Stimulated activated CD8-positive, alpha-beta memory T cell treated with anti-CD3 and anti-CD28 coated beads, Interleukin-15, amount 100 ng/mL, for 24 hours (primary cell): Measurements from ENCODE around the gene OSR1.
"Not testable (repeated sequence)": the region's sequence is repeated elsewhere in the genome, so short reads cannot be mapped to it uniquely, and the experiment has no call there.

Source experiments
- DNase-seq: peaks from one replicate; pipeline ENCODE4 v3.0.0-alpha.2; 2020; ENCODE audit warnings: low read depth

OSR1 gene

DNA sequence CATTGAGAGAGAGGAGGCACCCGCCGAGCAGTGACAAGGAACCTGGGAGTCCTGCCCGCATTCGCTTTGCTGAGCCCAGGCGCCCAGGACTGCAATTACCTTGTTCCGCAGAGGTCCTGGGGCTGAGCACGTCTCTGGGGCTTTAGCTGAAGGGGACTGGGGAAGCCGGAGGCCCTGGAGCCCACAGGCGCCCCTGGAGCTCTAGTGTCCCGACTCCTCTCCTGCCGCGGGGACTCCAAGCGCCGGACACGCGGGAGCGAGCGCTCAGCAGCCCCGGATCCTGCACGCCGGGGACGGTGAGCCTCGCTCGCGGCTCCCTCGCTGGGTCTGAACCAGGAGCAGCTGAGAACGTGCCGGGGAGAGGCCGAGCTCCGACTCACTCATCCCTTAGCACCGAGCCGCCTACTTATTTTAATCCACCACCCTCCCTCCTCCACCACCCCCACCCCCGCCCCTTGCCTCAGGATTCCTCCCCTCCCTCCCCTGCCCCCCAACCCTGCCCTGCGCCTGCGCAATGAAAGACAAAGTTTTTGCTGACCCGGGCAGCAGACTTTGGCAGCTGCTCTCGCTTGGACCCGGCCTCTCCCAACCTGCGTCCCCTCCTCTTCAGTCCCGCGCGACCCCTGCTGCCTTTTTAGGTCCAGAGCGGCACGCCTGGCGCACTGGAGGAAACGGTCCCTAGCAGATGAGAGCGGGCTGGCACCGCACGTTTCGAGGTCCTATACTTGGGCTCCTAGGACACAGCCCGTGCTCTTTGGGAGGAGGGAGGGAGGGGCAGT is at the start of gene OSR1:
OSR1 (minus strand) TSS at position 382 of the 779 bp plus-strand sequence. CDS start 4,818 bp downstream, outside the sequence.
- DNase-seq = no peak

DNA sequence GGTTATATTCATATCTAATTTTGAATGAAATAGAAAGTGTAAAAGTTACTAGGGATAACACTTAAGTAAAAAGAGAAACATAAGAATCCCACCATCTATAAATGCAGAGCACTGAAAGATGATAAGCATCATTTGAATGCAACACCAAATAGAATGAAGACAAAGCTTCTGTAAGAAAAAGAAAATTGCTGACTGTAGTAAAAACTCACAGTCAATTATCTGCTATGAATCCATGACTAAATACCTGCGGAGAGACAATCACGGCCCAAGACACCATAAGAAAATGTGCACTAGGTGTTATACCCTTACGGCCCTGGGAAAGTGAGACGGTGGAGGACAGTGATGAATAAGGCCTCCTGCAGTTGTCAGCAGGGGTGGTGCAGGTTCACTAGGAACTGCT is 45.4 kb upstream of the OSR1 start:
- no peak for DNase-seq

DNA sequence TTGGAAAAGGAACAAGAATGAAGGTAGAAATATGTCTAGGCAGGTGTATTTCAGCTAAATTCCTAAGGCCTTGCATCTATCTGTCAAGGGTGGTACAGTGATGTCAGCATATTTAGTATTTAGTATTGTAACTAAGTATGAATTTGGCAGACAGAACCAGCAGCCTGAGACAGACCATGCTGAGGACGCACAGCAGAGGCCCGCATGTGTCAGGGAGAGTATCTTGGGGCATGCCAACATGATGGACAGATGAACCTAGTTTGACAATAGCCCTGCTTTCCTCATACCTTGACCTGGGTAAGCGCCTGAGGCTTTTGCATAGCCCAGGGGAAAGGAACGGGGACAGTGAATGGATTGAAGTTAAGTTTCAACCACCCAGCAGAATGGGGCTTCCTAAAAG is 33.8 kb upstream of the OSR1 start:
- no peak for DNase-seq

DNA sequence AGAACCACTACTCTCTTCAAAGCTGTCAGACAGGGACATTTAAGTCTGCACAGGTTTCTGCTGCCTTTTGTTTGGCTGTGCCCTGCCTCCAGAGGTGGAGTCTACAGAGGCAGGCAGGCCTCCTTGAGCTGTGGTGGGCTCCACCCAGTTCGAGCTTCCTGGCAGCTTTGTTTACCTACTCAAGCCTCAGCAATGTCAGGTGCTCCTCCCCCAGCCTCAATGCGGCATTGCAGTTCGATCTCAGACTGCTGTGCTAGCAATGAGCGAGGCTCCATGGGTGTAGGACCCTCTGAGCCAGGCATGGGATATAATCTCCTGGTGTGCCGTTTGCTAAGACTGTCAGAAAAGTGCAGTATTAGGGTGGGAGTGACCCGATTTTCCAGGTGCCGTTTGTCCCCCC is 31.0 kb upstream of the OSR1 start:
- DNase-seq = not testable (repeated sequence)

DNA sequence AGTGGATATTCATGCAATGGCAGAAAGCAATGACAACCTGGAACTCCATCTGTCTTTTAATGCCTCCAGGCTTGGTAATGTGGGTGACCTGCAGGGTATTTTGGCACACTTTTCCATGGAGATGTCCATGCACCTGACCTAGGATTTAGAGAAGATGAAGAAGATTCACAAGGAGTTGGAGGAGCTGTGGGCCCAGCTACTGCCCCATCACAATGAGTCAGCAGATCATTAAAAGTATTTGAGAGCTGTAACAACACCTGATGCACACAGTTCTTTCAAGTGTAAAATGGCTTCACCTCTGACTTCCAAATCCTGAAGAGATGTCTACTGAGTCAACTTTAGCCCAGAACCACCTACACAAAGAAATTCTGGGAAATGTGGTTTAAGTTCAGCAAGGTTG is 22.1 kb upstream of the OSR1 start:
- no peak for DNase-seq

DNA sequence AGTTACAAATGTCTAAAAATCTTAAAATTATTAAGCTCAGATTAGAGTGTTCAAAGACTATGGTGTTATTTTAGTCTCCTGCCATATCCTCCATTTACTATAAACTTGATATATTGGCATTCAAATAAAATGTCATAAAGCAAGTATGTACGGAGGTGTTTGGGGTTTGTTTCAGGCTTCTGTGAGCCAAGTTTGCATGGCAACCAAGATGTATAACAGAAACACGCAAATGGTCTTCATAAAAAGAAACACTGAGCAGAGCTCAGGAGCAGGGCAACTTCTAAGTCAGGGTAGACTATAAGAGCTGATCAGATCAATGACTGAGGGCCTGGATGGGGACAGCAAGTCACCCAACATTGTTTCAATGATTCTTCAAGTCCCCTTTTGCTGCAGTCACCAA is 20.5 kb upstream of the OSR1 start:
- no peak for DNase-seq

DNA sequence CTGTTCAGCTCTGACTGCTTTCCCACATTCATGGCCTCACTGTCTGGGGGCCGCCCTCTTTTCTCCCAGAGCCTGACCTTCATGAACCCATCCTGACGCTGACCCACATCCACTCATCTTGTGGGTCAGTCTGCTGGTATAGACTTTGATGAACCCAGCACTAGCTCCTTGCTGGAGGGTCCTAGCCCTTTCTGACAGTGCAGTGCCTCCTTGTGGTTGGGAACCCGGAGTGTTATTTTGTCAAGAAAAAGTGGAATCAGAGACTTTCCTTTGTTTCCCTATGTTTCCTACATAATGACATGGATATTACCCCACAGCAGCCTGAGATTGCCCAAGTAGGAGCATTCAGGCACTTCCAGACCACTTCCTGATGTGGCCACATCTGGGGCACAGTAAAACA is 19.3 kb upstream of the OSR1 start:
- no peak for DNase-seq

DNA sequence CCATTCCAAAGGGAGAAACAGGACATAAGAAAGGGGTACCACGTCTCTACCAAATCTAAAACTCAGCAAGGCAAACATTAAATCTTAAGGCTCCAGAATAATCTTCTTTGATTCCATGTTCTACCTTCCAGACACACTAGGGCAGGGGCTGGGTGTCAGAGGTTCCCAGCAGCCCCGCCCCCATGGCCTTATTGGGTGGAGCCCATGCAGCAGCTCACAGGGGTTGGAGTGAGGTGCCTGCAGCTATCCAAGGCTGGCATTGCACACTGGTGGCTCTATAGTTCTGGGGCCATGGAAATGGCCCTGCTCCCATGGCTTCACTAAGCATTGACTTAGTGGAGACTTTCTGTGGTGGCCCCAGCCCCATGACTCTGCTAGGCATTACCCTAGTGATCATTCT is 14.9 kb upstream of the OSR1 start:
- DNase-seq = no peak

DNA sequence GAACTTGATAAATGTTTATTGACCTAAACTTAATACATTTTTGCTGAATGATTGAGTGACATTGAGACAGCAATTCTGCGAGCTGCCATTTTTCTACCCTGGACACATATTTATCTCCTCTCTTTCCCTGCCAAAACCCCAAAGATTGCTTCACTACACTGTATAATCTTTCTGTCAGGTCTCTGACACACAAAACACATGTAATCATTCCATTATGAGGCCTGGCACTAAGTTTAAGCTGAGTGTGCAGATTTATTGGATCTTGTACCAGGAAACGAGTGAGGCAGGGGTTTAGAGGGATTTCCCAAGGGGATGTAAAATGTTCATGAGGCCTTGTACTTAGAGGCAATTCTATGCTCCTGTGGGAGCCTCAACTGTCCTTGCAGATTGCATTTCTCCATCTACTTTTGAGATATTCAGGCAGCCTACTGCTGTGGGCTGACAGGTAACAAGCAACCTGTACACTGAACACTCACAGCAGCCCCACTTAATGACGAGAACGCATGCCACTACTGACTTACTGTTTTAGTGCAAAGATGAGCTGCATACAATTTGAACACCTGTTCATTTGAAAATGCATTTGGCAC is 13.7 kb upstream of the OSR1 start:
- DNase-seq = no peak

DNA sequence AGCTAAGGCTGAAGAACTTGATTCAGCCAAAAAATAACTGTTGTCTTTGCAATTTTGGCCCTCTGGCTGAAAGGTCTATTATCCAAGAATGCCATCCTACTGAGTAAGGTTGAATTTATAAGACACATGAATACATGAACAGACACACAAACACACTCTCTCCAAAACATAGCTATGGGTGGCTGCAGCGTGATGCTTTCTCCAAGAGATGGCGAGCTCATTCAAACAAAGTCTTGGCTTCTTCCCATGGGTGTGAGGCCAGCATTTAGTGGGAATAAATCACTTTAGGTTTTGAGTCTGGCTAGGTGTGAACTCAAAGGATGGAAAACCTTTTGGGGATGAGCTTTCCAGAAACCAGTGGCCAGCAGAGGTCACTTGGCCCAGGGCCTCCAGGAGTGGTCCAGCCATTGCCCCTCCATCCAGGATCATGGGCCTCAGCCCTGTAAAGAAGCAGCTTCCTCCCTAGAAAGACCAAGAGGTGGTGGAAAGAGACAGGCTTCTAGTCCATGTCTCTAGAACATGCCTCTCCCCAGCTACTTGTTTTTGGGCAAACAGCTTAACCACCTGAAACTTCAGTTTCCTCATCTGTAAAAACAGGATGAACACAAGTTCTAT is 11.0 kb upstream of the OSR1 start:
- DNase-seq = no peak

DNA sequence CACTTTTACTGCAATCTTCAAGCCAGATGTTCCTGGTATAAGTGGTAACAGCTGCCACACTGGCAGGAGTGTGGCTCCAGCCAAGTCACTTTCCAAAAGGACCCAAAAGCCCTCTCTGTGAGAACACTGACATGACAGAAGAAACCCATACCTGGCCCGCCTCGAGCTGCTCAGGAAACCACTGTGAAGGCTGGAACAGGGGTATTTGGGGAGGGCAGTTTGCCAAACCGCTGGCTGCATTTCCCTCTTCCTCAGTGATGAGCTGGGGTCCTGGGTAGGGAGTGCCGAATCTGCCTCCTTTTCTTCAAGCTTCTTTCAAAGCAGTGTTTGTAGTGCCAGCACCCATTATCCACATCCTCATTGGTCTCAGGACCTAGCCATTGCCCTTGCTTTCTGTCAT is 10.3 kb upstream of the OSR1 start:
- no peak for DNase-seq

DNA sequence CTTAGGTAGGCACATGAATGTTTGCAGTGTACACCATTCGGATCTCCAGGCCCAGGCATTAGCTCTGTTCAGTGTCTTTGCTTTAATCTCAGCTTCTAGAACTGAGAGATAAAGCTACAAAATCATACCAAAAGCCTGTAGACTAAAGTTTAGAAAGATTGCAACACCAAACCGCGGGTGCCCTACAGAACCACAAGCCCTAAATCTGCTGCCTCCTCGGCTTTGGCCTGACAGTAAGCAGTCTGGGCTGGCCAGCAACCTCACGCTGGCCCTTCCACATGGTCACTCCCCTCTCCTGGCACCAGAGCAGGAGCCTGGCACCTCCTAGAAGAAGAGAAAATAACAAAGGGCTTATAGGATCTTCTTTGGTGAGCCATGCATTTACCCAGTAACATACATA is 8.9 kb upstream of the OSR1 start:
- DNase-seq = no peak

DNA sequence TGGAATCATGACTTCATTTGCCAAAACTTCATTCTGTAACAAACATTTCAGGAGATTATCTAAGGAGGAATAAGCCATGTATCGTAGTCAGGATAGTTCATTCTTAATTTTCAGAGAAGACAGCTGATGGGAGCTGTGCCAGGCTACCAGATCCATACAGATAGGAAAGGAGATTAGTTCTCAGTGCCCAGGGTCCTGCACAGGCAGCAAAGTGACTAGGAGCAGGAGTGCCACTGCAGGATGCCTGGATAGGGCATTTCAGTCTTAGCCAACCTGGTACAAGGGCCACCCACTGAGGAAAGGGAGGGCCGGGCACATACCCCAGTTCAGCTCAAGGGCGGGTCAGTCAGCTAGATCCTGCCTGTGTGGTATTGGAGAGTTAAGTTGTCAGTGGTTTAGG is 6.7 kb upstream of the OSR1 start:
- no peak for DNase-seq

DNA sequence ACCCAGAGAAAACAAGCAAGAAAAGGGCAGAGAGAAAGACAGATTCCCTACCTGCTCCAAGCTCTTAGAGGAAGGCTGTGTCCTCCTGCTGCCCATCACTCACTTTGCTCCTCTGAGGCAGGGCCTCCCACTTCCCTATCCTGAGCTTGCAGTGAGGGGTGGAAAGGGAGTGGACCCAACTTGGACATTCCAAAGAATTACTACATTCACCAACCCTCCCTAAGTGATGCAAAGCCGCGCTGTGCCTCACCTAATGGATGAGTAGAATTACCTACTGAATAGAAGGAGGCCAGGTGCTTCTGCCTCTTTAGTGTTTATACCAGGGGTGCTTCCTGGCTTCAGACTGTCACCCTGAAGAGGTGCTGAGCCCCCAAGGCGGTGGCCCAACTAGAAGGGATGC is 5.6 kb upstream of the OSR1 start:
- DNase-seq = no peak

DNA sequence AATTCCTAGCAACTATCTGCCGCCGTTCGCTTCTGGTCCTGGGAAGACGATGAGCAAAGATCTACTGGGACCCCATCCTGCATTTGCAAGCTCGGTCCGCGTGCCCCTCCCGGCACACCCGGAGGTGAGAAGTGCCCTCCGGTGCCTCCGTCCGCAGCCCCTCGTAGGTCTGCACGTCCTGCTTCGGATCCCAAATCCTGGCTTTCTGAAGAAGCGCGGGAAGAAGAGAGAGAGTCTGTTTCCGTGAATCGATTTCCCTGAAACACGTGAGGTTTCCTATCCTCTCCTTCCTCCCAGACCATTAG is 5.0 kb upstream of the OSR1 start:
- DNase-seq = no peak

DNA sequence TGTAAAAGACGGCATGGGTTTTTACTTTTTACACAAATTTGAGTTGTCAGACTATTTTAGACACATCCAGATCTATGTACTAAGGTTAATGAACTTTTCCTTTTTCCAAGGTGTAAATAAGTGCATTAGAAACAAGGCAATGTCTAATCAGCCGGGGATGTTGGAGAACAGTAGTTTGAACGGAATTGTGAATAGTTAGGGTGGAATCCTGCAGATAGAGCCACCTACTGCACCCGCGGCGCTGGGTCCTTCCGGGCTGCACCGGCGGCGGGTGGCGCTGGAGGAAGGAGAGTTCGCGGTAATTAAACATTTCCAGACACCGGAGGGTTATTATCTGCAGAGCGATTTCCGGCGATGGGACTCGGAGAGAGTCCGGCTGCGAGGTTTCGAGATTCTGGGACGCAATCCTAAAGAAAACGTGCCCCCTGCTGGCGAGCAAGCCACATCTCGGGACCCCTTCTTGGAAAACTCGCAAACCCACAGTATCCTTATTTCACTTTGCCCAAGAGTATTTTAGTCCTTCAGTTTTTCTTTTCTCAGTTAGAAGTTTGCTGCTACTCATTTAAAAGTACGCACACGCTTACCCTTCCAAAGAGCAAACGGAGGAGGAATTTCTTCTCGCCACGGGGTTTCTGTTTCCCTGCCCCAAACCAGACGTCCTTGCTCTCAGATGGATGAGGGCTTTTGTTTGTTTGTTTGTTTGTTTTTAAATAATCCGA is 4.5 kb upstream of the OSR1 start:
- no peak for DNase-seq

DNA sequence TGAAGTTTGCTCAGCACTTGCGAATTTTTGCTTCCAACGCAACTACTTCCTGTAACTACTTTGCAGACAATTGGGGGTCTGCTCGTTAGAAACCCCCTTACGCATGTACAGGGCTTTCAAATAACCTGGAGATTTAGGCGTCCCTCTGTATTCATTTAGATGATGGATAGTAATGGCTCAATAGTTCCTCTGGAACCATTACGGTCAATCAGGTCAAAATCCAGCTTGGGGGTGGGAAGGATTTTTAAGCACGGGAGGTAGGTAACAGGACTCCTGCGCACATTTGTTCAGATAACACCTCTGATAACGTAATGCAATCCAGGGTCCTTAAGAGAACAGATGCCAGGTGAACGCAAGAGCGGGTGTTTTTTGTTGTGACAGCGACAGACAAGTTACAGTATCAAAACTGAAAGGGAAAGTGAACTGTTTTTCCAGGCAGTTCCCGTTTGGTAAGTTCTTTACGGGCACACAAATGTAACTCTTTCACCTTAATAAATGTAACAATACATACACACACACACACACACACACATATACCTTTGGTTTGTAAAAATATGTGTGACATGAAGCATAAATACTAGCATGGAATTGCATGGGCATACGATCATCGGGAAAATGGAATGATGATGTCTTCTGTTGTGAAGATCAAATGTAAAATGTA is 3.8 kb upstream of the OSR1 start:
- DNase-seq = no peak

DNA sequence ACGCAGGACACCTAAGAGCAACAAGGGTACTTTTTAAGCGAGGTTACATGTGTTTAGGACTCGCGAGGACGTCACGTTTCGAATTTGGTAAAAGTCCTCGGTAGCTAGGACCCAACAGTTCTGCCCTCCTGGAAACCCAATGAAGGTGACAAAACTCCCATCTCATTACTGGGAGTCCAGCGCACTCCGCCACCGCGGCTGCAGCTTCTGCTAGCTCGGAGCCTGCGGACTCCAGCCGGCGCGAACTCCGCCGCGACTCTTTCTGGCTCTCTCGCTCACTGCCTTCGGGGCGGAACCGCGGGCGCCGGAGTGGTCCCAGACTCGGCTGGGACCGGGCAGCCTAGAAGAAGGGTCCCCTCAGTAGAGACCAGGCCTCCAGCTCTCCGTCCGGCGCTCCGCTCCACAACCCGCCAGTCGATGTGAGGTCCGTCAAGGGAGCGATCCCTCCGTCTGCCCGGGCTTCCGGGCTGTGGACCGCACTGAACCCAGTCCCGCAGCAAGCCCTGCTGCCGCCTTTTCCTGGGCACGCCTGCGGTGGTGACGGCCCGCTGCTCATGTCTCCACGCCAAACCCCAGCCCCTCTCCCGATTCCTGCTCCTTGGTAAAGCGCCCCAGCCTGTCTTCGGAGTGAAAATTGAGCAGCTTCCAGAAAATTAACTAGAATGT is 3.0 kb upstream of the OSR1 start:
- no peak for DNase-seq

DNA sequence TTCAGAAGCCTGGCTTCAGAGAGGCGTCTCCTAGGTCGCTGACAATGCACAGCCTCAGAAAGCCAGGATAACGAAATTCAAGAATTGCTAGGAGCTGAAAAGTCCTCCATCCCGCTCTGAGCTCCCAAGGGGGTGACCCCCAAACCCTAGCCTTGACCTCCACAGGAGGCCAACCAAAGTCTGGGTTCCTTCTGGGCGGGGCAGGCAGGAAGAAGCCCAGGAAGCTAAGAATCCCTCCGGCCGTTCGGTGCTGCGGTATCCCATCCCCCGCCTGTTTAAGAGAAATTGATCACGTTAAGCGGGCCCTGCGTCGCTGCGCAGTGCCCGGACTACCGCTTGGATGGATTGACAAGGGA is 2.5 kb upstream of the OSR1 start:
- DNase-seq = no peak

DNA sequence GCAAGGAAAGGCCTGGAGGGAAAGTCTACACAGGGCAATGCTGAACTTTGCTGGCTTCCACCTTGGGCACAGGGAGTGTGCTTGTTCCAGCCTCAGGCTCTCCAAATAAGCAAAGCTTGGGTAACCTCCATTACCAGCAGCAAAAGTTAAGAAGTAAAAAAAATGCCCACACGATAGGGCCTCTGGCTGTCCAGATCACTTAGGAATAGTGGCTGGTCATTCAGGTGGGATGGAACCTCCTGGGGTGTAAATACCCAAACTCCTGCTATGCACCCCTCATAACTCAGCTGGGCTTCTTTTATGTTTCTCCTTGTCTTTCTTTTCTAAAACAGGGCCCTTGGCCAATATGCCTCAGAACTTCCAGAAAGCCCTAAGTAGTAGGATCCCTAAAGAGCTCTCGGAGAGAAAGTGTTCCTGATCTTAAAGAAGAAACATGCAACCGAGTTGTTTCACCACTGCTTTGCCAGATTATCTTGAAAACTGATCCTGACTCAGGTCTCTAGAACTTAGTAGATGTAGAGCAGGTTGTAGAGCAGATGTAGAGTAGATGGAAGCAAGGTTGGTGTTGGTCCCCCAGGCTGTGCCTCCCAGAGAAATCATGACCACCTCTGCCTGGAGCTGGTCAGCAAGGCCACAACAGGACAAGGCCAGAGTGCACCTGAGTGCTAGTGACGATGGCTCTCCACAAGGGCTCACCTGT is 2.0 kb upstream of the OSR1 start:
- DNase-seq = no peak

DNA sequence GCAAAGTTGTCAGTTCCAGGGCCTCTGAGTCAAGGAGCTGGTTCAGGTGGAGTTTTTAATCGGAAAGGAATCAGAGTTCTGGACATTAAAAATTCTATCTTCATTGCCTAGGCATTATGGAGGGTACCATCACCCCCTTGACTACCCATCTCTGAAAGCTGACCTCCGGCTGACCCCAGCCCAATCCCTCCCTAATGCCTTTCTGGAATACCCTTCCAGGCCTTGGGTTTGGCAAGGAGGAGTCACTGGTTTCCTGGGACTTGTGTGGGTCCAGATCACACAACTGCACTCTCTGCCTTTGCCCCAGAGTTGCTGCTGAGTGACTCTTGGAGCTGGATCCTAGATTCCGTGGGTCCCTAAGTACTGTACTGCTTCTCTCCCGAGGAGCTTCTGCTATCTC is 1.0 kb upstream of the OSR1 start:
- no peak for DNase-seq

DNA sequence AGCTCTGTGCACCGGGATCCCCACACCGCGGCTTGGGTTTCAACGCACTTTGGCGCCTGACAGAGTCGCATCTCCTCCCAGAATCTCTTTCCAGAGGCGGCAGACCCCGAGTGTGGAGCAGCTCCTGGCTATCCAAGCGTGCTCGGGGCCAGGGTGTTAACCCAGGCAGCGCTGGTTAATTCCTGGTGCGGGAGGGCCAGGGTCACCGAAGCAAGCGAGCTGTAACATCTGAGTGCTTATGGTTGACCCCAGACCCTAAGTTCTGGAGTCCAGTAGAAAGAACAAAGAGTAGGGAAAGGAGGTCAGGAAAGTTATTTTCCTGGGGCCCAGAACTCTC is 566 bp upstream of the OSR1 start:
- no peak for DNase-seq
